Colonic mucosa (tissue), 4 donors: ENCODE data around the gene CYB5D1. TPM values are rescaled to one million over a fixed set of nuclear protein-coding genes. Genes with fewer than 3 reads are reported as not detected.

ENCODE experiments used
- DNase-seq: peaks from one replicate; pipeline ENCODE4 v3.0.0-alpha.2; 2020
- H3K27ac ChIP-seq: fragments of 200-600 bp; one replicate; pipeline ENCODE4 v1.8.0; 2021
- H3K27me3 ChIP-seq: fragments of 200-600 bp; one replicate; pipeline ENCODE4 v1.8.0; 2021
- H3K36me3 ChIP-seq: fragments of 200-600 bp; one replicate; pipeline ENCODE4 v1.8.0; 2021
- H3K4me1 ChIP-seq: fragments of 200-600 bp; one replicate; pipeline ENCODE4 v1.8.0; 2021; ENCODE audit warnings: mild to moderate bottlenecking
- H3K4me3 ChIP-seq: fragments of 200-600 bp; one replicate; pipeline ENCODE4 v1.8.0; 2021
- H3K9ac ChIP-seq, 2 donors: one replicate each; pipeline ENCODE4 v1.7.0; 2013; ENCODE audit warnings: control low read depth in 2 of 2, low read depth in 2 of 2, low read length in 2 of 2
- H3K9me3 ChIP-seq: fragments of 200-600 bp; one replicate; pipeline ENCODE4 v1.8.0; 2021
- intact Hi-C: fragments of 100-400 bp; cut with DNase I; formaldehyde crosslinking; loops from one replicate; pipeline ENCODE4 v1.14.1; 2022
- total RNA-seq, 2 donors: library from RNA; stranded (reverse); fragmentation: NEBNext Ultra II Directional in 1 of 2; extraction: Animal tissue kit (Norgen Biotek cat#: 25700) in 1 of 2; gene quantifications; one replicate each; pipeline ENCODE4 v1.2.1, GENCODE V29; 2021
- TF ChIP-seq, protein P1 (sequence below): fragments of 200-600 bp; IDR thresholded peaks from one replicate; pipeline ENCODE4 v1.8.0; 2022; ENCODE audit warnings: antibody characterized with exemption, mild to moderate bottlenecking
- donor health status: healthy.
- donor health status: DM: no; HTN: no; CAD: no.
- donor health status: DM: no; HTN: no; CAD: no.

CYB5D1 gene
- total RNA-seq, 2 donors from 2014 or later, result 9.4 to 18.2 TPM

GRCh38 chr17:7848131-7848579, 9.6 kb upstream of the CYB5D1 start:
- H3K4me3 ChIP-seq, result no peak overlapping the region
- no peak for DNase-seq
- H3K9ac ChIP-seq, result no peak overlapping the region
- no peaks in the 10 kb centered on the region for H3K9me3 ChIP-seq
- H3K27me3 ChIP-seq, result no peaks in the 10 kb centered on the region
- peaks cover 9% of the 10 kb centered on the region for H3K4me1 ChIP-seq
- no peak overlapping the region for H3K27ac ChIP-seq
- intact Hi-C loops, result no loop called here
- H3K36me3 ChIP-seq, result peaks cover 25% of the 10 kb centered on the region
- TF ChIP-seq, protein P1, sequence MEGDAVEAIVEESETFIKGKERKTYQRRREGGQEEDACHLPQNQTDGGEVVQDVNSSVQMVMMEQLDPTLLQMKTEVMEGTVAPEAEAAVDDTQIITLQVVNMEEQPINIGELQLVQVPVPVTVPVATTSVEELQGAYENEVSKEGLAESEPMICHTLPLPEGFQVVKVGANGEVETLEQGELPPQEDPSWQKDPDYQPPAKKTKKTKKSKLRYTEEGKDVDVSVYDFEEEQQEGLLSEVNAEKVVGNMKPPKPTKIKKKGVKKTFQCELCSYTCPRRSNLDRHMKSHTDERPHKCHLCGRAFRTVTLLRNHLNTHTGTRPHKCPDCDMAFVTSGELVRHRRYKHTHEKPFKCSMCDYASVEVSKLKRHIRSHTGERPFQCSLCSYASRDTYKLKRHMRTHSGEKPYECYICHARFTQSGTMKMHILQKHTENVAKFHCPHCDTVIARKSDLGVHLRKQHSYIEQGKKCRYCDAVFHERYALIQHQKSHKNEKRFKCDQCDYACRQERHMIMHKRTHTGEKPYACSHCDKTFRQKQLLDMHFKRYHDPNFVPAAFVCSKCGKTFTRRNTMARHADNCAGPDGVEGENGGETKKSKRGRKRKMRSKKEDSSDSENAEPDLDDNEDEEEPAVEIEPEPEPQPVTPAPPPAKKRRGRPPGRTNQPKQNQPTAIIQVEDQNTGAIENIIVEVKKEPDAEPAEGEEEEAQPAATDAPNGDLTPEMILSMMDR, result no peak

DNA sequence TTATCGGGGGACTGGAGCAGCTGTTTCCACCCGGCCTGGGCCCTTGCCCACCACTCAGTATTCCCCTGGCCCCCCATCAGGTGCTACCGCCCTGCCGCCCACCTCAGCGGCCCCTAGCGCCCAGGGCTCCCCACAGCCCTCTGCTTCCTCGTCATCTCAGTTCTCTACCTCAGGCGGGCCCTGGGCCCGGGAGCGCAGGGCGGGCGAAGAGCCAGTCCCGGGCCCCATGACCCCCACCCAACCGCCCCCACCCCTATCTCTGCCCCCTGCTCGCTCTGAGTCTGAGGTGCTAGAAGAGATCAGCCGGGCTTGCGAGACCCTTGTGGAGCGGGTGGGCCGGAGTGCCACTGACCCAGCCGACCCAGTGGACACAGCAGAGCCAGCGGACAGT, 9.1 kb upstream of the CYB5D1 start:
- Histone ChIP-seq H3K36me3 (peaks cover 25% of the 10 kb centered on the region), H3K4me3 (no peak overlapping the region)
- DNase-seq, result no peak

DNA sequence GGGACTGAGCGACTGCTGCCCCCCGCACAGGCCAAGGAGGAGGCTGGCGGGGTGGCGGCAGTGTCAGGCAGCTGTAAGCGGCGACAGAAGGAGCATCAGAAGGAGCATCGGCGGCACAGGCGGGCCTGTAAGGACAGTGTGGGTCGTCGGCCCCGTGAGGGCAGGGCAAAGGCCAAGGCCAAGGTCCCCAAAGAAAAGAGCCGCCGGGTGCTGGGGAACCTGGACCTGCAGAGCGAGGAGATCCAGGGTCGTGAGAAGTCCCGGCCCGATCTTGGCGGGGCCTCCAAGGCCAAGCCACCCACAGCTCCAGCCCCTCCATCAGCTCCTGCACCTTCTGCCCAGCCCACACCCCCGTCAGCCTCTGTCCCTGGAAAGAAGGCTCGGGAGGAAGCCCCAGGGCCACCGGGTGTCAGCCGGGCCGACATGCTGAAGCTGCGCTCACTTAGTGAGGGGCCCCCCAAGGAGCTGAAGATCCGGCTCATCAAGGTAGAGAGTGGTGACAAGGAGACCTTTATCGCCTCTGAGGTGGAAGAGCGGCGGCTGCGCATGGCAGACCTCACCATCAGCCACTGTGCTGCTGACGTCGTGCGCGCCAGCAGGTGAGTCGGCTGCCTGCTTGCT, 8.6 kb upstream of the CYB5D1 start:
- Histone ChIP-seq H3K4me3 (no peak overlapping the region), H3K27ac (no peak overlapping the region), H3K9me3 (no peaks in the 10 kb centered on the region), H3K27me3 (no peaks in the 10 kb centered on the region), H3K4me1 (peaks cover 9% of the 10 kb centered on the region), H3K9ac (no peak overlapping the region), H3K36me3 (peaks cover 25% of the 10 kb centered on the region)
- intact Hi-C loops, result no loop called here
- no peak for DNase-seq
- TF ChIP-seq, protein P1, result no peak

More for the DNA sequence above, 9.1 kb upstream of the CYB5D1 start:
- Histone ChIP-seq H3K27ac (no peak overlapping the region), H3K9ac (no peak overlapping the region), H3K4me1 (peaks cover 9% of the 10 kb centered on the region), H3K27me3 (no peaks in the 10 kb centered on the region), H3K9me3 (no peaks in the 10 kb centered on the region)
- TF ChIP-seq, protein P1, result no peak
- intact Hi-C loops, result no loop called here

DNA sequence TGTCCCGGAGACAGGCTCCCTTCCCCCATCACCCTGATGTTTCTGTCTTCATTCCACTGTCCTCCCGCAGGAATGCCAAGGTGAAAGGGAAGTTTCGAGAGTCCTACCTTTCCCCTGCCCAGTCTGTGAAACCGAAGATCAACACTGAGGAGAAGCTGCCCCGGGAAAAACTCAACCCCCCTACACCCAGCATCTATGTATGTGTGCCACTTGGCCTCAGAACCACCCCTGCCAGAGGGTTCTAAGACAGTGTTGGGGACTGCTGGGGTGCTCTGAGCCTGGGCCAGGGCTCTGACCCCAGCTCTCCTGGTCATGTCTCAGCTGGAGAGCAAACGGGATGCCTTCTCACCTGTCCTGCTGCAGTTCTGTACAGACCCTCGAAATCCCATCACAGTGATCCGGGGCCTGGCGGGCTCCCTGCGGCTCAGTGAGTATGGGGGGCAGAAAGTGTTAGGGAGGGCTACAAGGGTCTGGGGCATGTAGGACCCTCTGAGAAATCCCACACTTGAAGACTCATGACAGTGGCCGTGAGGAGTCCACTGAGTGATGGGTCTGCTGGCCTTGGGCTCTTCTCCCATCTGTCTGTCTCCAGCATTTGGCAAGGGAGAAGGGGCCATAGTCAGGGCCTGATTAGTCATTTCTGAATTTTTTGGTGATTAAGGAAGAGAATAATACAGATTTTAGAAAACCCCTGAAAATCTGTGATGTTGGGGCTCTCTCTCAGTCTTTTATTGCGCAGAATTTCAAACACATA, 7.9 kb upstream of the CYB5D1 start:
- intact Hi-C loops, result loop anchor here (2.0 kb wide), 1 partner anchor 25 kb away; no protein-coding TSS in a partner anchor
- TF ChIP-seq, protein P1, result no peak

GRCh38 chr17:7850701-7851437, 6.9 kb upstream of the CYB5D1 start:
- intact Hi-C loops, result loop anchor here (2.0 kb wide), 1 partner anchor 26 kb away; no protein-coding TSS in a partner anchor
- H3K4me1 ChIP-seq, result peaks cover 9% of the 10 kb centered on the region
- peaks cover 25% of the 10 kb centered on the region for H3K36me3 ChIP-seq

More for the DNA sequence above, 7.9 kb upstream of the CYB5D1 start:
- DNase-seq, result no peak
- Histone ChIP-seq H3K27me3 (no peaks in the 10 kb centered on the region), H3K9ac (no peak overlapping the region), H3K9me3 (no peaks in the 10 kb centered on the region), H3K4me3 (no peak overlapping the region), H3K27ac (no peak overlapping the region), H3K36me3 (peaks cover 25% of the 10 kb centered on the region), H3K4me1 (peaks cover 8% of the 10 kb centered on the region)

More at GRCh38 chr17:7850701-7851437, 6.9 kb upstream of the CYB5D1 start:
- Histone ChIP-seq H3K27me3 (no peaks in the 10 kb centered on the region), H3K4me3 (no peak overlapping the region), H3K27ac (no peak overlapping the region), H3K9ac (peak overlapping the region in 1 of 2 donors; percentile 8), H3K9me3 (no peaks in the 10 kb centered on the region)
- TF ChIP-seq, protein P1, result no peak
- DNase-seq, result peak; percentile 23
